Panc1 (cell line): ENCODE measurements around the gene PAX4. TPM values are rescaled to one million over a fixed set of nuclear protein-coding genes. Genes with fewer than 3 reads are reported as not detected.

Experiments used
- ATAC-seq: fragments of 200-7000 bp; cut with Tn5 transposase; 2 replicates; pipeline ENCODE4 v1.9.1; 2020; ENCODE audit warnings: mild to moderate bottlenecking, moderate library complexity
- BruUV-seq: library from RNA; stranded (reverse); fragments of 400-500 nt; replicated peaks from 2 replicates; lab custom pipeline; 2021; lab: Mats Ljungman, UMichigan
- CTCF ChIA-PET: fragments of 300-600 bp; sonication (Branson Sonifier 250); formaldehyde crosslinking; loops from one replicate; lab custom pipeline; 2022; ENCODE audit warnings: antibody characterized with exemption; lab: Charles Lee
- POLR2A ChIA-PET: fragments of 300-600 bp; sonication (Branson Sonifier 250); formaldehyde crosslinking; loops from one replicate; lab custom pipeline; 2022; ENCODE audit warnings: antibody characterized with exemption; lab: Charles Lee
- DNase-seq: peaks from one replicate; pipeline ENCODE4 v3.0.0-alpha.2; 2010; ENCODE audit warnings: low read depth, low spot score
- H3K27ac ChIP-seq: 2 replicates; pipeline ENCODE4 v1.5.1; 2011; ENCODE audit warnings: mild to moderate bottlenecking, low read length, inconsistent platforms
- H3K27me3 ChIP-seq: fragments of 200-500 bp; sonication (Bioruptor generic); 2 replicates; pipeline ENCODE4 v1.6.0; 2014; ENCODE audit warnings: low read length, inconsistent platforms; ENCODE audit not compliant: control insufficient read depth, insufficient read depth
- H3K36me3 ChIP-seq: fragments of 200-500 bp; sonication (Bioruptor generic); 2 replicates; pipeline ENCODE4 v1.5.1; 2014; ENCODE audit warnings: inconsistent platforms, mild to moderate bottlenecking, low read length, moderate library complexity; ENCODE audit not compliant: control insufficient read depth, insufficient read depth
- H3K4me1 ChIP-seq: 2 replicates; pipeline ENCODE4 v1.5.1; 2011; ENCODE audit warnings: inconsistent platforms, mild to moderate bottlenecking, low read length, moderate library complexity; ENCODE audit not compliant: control insufficient read depth, insufficient read depth
- H3K4me3 ChIP-seq, 2 experiments: 2 replicates each; pipeline ENCODE4 v1.5.1; 2011 to 2012; ENCODE audit warnings: low read depth in 2 of 2, low read length in 2 of 2, mild to moderate bottlenecking in 2 of 2, inconsistent platforms in 1 of 2, moderate library complexity in 1 of 2
- H3K9me3 ChIP-seq: fragments of 200-500 bp; sonication (Bioruptor generic); 2 replicates; pipeline ENCODE4 v1.5.1; 2014; ENCODE audit warnings: low read depth, mild to moderate bottlenecking, inconsistent platforms, low read length, moderate library complexity; ENCODE audit not compliant: control insufficient read depth, insufficient read depth
- POLR2AphosphoS5 ChIP-seq: IDR thresholded peaks from 2 replicates; pipeline ENCODE4 v1.6.1; 2012; ENCODE audit warnings: mild to moderate bottlenecking, low read depth, low read length, moderate library complexity
- SIN3A ChIP-seq: IDR thresholded peaks from 2 replicates; pipeline ENCODE4 v1.6.1; 2012; ENCODE audit warnings: low read depth, mild to moderate bottlenecking, low read length, moderate library complexity, borderline replicate concordance; ENCODE audit not compliant: insufficient read depth
- TCF7L2 ChIP-seq: IDR thresholded peaks from 2 replicates; pipeline ENCODE4 v1.6.1; 2011; ENCODE audit warnings: mild to moderate bottlenecking, low read depth, low read length, inconsistent platforms
- in situ Hi-C: cut with HindIII; loops from 2 replicates; pipeline ENCODE4 v1.10.0; 2016; ENCODE audit warnings: low sequenced_read_pairs, low pct_unique_long_range_greater_than_20kb
- intact Hi-C: fragments of 100-400 bp; cut with micrococcal nuclease; formaldehyde crosslinking; loops from one replicate; pipeline ENCODE4 v1.10.0; 2022; ENCODE audit not compliant: unreplicated experiment
- total RNA-seq: library from RNA; stranded (reverse); gene quantifications from one replicate; pipeline ENCODE4 v1.2.1, GENCODE V29; 2021; ENCODE audit not compliant: unreplicated experiment
- TF ChIP-seq, protein P1 (sequence below), 2 experiments: IDR thresholded peaks; 2 replicates each; pipeline ENCODE4 v1.6.1; 2011 to 2012; ENCODE audit warnings: low read depth in 2 of 2, control low read depth in 1 of 2, low read length in 1 of 2, mild to moderate bottlenecking in 1 of 2, moderate library complexity in 1 of 2; ENCODE audit not compliant: insufficient read depth in 1 of 2
- TF ChIP-seq, protein P2 (sequence below): fragments of 450-650 bp; IDR thresholded peaks from 2 replicates; pipeline ENCODE4 v1.5.1; 2017; ENCODE audit warnings: mild to moderate bottlenecking

PAX4 gene
- total RNA-seq, 1 experiment from 2014 or later: not detected

DNA sequence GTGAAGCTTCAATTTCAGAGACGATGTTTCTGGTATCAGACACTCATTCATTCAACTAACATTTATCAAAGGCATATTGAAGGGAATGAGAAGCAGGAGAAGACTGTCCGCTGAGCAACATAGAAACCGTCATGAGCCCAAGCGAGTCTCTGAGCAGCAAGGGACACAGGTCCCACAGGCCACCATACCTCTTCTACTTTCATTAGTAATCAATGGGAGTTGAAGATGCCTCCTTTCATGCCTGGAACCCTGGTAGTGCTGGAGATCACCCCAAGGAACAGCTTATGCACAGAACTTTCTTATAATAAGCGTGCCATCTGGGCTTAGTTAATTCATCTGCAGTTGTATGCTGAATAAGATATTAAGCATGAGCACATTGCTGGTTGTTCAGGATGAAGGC lies 1.2 kb downstream of the PAX4 start:
- no TSS peak for BruUV-seq
- no peaks in the 10 kb centered on the region for H3K36me3 ChIP-seq

DNA sequence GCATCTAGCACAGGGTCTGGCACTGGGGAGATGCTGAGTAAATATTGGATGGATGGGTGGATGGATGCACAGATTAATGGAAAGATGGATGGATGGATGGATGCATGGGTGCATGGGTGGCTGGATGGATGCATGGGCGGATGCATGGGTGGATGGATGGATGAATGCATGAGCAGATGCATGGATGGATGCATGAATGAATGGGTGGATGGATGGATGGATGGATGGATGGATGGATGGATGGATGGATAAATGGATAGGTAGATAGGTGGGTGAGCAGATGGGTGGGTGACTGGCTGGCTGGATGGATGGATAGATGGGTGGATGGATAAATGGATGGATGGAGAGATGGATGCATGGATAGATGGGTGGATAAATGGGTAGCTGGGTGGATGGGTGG lies 5.7 kb downstream of the PAX4 start:
- ChIA-PET POLR2A (no interaction called here), CTCF (no interaction called here)
- Histone ChIP-seq H3K36me3 (no peaks in the 10 kb centered on the region), H3K27me3 (peaks cover 19% of the 10 kb centered on the region), H3K27ac (no peak overlapping the region), H3K4me3 (no peak overlapping the region), H3K4me1 (no peaks in the 10 kb centered on the region), H3K9me3 (no peaks in the 10 kb centered on the region)
- in situ Hi-C loops (no loop called here), intact Hi-C loops (no loop called here)
- BruUV-seq: no TSS peak
- no peak for ATAC-seq
- DNase-seq: no peak
- TF ChIP-seq SIN3A (no peak), POLR2AphosphoS5 (no peak), TCF7L2 (no peak)
- TF ChIP-seq, protein P1, sequence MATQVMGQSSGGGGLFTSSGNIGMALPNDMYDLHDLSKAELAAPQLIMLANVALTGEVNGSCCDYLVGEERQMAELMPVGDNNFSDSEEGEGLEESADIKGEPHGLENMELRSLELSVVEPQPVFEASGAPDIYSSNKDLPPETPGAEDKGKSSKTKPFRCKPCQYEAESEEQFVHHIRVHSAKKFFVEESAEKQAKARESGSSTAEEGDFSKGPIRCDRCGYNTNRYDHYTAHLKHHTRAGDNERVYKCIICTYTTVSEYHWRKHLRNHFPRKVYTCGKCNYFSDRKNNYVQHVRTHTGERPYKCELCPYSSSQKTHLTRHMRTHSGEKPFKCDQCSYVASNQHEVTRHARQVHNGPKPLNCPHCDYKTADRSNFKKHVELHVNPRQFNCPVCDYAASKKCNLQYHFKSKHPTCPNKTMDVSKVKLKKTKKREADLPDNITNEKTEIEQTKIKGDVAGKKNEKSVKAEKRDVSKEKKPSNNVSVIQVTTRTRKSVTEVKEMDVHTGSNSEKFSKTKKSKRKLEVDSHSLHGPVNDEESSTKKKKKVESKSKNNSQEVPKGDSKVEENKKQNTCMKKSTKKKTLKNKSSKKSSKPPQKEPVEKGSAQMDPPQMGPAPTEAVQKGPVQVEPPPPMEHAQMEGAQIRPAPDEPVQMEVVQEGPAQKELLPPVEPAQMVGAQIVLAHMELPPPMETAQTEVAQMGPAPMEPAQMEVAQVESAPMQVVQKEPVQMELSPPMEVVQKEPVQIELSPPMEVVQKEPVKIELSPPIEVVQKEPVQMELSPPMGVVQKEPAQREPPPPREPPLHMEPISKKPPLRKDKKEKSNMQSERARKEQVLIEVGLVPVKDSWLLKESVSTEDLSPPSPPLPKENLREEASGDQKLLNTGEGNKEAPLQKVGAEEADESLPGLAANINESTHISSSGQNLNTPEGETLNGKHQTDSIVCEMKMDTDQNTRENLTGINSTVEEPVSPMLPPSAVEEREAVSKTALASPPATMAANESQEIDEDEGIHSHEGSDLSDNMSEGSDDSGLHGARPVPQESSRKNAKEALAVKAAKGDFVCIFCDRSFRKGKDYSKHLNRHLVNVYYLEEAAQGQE (IDR thresholded peaks at IDR 0.05; ENCODE audit: insufficient read depth in 1 of 2, low read depth in 2 of 2, low read length in 1 of 2): no peak
- TF ChIP-seq, protein P2, sequence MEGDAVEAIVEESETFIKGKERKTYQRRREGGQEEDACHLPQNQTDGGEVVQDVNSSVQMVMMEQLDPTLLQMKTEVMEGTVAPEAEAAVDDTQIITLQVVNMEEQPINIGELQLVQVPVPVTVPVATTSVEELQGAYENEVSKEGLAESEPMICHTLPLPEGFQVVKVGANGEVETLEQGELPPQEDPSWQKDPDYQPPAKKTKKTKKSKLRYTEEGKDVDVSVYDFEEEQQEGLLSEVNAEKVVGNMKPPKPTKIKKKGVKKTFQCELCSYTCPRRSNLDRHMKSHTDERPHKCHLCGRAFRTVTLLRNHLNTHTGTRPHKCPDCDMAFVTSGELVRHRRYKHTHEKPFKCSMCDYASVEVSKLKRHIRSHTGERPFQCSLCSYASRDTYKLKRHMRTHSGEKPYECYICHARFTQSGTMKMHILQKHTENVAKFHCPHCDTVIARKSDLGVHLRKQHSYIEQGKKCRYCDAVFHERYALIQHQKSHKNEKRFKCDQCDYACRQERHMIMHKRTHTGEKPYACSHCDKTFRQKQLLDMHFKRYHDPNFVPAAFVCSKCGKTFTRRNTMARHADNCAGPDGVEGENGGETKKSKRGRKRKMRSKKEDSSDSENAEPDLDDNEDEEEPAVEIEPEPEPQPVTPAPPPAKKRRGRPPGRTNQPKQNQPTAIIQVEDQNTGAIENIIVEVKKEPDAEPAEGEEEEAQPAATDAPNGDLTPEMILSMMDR: no peak

More for the DNA sequence above, 1.2 kb downstream of the PAX4 start:
- peaks cover 43% of the 10 kb centered on the region for H3K27me3 ChIP-seq
- ChIA-PET CTCF (interaction anchor here (0.9 kb wide), 1 partner anchor 38 kb away, joined by 3 read pairs; no protein-coding TSS in a partner anchor), POLR2A (no interaction called here)
- no peak for DNase-seq
- H3K4me1 ChIP-seq: no peaks in the 10 kb centered on the region; the same call in 1 of the 2 replicates
- no peak overlapping the region for H3K4me3 ChIP-seq
- TF ChIP-seq, protein P1 (IDR thresholded peaks at IDR 0.05; ENCODE audit: insufficient read depth in 1 of 2, low read depth in 2 of 2, low read length in 1 of 2): no peak
- TF ChIP-seq POLR2AphosphoS5 (no peak), TCF7L2 (no peak), SIN3A (no peak)
- TF ChIP-seq, protein P2: no peak
- ATAC-seq: no peak
- H3K27ac ChIP-seq: no peak overlapping the region
- intact Hi-C loops (no loop called here), in situ Hi-C loops (no loop called here)
- H3K9me3 ChIP-seq: no peaks in the 10 kb centered on the region
